Suppressor macrophage treated with lipopolysaccharide for 1 hour (primary cell): ENCODE measurements around the gene VPS16.

ENCODE experiments used
- DNase-seq, 3 donors: peaks; one replicate each; pipeline ENCODE4 v3.0.0-alpha.2; 2020 to 2022

Gene VPS16

GRCh38 chr20:2903686-2904085 is 63.1 kb downstream of the VPS16 start:
- DNase-seq, result no peak

GRCh38 chr20:2907519-2907918 is 67.0 kb downstream of the VPS16 start:
- DNase-seq, result no peak

GRCh38 chr20:2909953-2910352 is 69.4 kb downstream of the VPS16 start:
- no peak for DNase-seq

- DNase-seq, result no peak
Measured at GRCh38 chr20:2911200-2911599, 70.7 kb downstream of the VPS16 start.

DNA sequence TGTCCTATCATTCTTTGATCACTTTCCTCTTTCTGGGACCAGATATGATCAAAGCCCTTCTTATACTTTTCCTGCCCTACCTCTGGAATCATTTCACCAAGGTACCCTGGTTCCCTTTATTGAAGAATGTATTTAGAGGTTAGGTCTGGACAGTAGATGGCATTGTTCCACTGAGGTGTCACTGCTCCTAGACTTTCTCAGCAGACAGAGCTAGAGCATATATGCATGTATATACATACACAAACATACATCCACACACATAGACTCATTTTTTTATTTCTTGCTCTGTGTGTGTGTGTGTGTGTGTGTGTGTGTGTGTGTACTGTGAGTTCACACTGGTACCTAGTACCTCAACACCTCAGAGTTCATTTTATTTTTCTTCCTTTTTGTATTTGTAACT is 73.6 kb downstream of the VPS16 start:
- DNase-seq, result peak in 1 of 3 donors; percentile 11
